ENCODE results near the gene CFAP20DC.
A peak's percentile ranks its signal among the peaks of the same experiment; 100 is the strongest.

The CFAP20DC gene

GRCh38 chr3:59017617-59017984 is 32.2 kb downstream of the CFAP20DC start:
- Histone ChIP-seq H3K23ac (ENCODE audit: low read depth, low read length, poor library complexity) (no peak overlapping the region), H3K4me2 (ENCODE audit: insufficient read depth, low read length, poor library complexity, severe bottlenecking) (no peak overlapping the region), H2BK120ac (ENCODE audit: low read depth, low read length) (no peak overlapping the region), H2AK5ac (ENCODE audit: low read depth, low read length) (no peak overlapping the region), H3K27ac (replicated peaks; ENCODE audit: low read length) (no peak overlapping the region), H3K9me3 (replicated peaks in 1 of 2; ENCODE audit: control insufficient read depth in 2 of 2, insufficient read depth in 1 of 2, low read depth in 1 of 2, low read length in 2 of 2) (peaks cover 0 to 2% of the 10 kb centered on the region in 2 donors), H4K8ac (ENCODE audit: low read depth, low read length) (no peak overlapping the region), H2BK12ac (ENCODE audit: low read length) (no peak overlapping the region), H2BK5ac (ENCODE audit: low read length) (no peak overlapping the region), H3K4me3 (ENCODE audit: low read length in 2 of 2) (no peak overlapping the region), H3K4ac (ENCODE audit: low read length) (no peak overlapping the region), H3K14ac (ENCODE audit: low read length) (no peak overlapping the region), H3K18ac (ENCODE audit: low read length) (no peak overlapping the region), H3K79me1 (ENCODE audit: low read depth, low read length) (no peaks in the 10 kb centered on the region), H3K9ac (ENCODE audit: low read depth, low read length, poor library complexity) (no peak overlapping the region), H3K4me1 (ENCODE audit: control insufficient read depth in 2 of 2, insufficient read depth in 1 of 2, low read depth in 1 of 2, low read length in 2 of 2) (peaks cover 0 to 4% of the 10 kb centered on the region in 2 donors), H2BK15ac (ENCODE audit: low read length) (no peak overlapping the region), H3K27me3 (ENCODE audit: control insufficient read depth in 3 of 3, insufficient read depth in 3 of 3, low read depth in 1 of 3, low read length in 3 of 3) (no peaks in the 10 kb centered on the region), H4K91ac (ENCODE audit: low read depth, low read length, poor library complexity) (no peak overlapping the region), H3K36me3 (replicated peaks in 1 of 2; ENCODE audit: control insufficient read depth in 2 of 2, insufficient read depth in 2 of 2, low read length in 2 of 2) (no peaks in the 10 kb centered on the region), H2AFZ (ENCODE audit: low read length) (no peak overlapping the region)
- WGBS, 2 donors (ENCODE audit: extremely low coverage in 2 of 2, insufficient read length in 2 of 2, insufficient replicate concordance in 1 of 2): no CpG with 5 or more reads among the region's 2 CpGs
- DNase-seq (ENCODE audit: low spot score): no peak

- H3K14ac ChIP-seq (ENCODE audit: low read length): no peak overlapping the region
- H3K9me3 ChIP-seq (replicated peaks in 1 of 2; ENCODE audit: control insufficient read depth in 2 of 2, insufficient read depth in 1 of 2, low read depth in 1 of 2, low read length in 2 of 2): peaks cover 0 to 2% of the 10 kb centered on the region in 2 donors
- no peak overlapping the region for H4K91ac ChIP-seq (ENCODE audit: low read depth, low read length, poor library complexity)
- no peak overlapping the region for H3K4me3 ChIP-seq (ENCODE audit: low read length in 2 of 2)
- no peak overlapping the region for H3K4me2 ChIP-seq (ENCODE audit: insufficient read depth, low read length, poor library complexity, severe bottlenecking)
- no peak overlapping the region for H3K27ac ChIP-seq (replicated peaks; ENCODE audit: low read length)
- peaks cover 0 to 4% of the 10 kb centered on the region in 2 donors for H3K4me1 ChIP-seq (ENCODE audit: control insufficient read depth in 2 of 2, insufficient read depth in 1 of 2, low read depth in 1 of 2, low read length in 2 of 2)
- no peaks in the 10 kb centered on the region for H3K36me3 ChIP-seq (replicated peaks in 1 of 2; ENCODE audit: control insufficient read depth in 2 of 2, insufficient read depth in 2 of 2, low read length in 2 of 2)
- no peaks in the 10 kb centered on the region for H3K79me1 ChIP-seq (ENCODE audit: low read depth, low read length)
- H2BK12ac ChIP-seq (ENCODE audit: low read length): no peak overlapping the region
- no peak overlapping the region for H2BK15ac ChIP-seq (ENCODE audit: low read length)
- H2AK5ac ChIP-seq (ENCODE audit: low read depth, low read length): no peak overlapping the region
- H3K27me3 ChIP-seq (ENCODE audit: control insufficient read depth in 3 of 3, insufficient read depth in 3 of 3, low read depth in 1 of 3, low read length in 3 of 3): no peaks in the 10 kb centered on the region
- H2AFZ ChIP-seq (ENCODE audit: low read length): no peak overlapping the region
- no peak overlapping the region for H4K8ac ChIP-seq (ENCODE audit: low read depth, low read length)
- H2BK5ac ChIP-seq (ENCODE audit: low read length): no peak overlapping the region
- no peak overlapping the region for H2BK120ac ChIP-seq (ENCODE audit: low read depth, low read length)
- DNase-seq (ENCODE audit: low spot score): no peak
- no peak overlapping the region for H3K9ac ChIP-seq (ENCODE audit: low read depth, low read length, poor library complexity)
- no peak overlapping the region for H3K18ac ChIP-seq (ENCODE audit: low read length)
- WGBS, 2 donors (ENCODE audit: extremely low coverage in 2 of 2, insufficient read length in 2 of 2, insufficient replicate concordance in 1 of 2): no CpG with 5 or more reads among the region's 5 CpGs
- no peak overlapping the region for H3K23ac ChIP-seq (ENCODE audit: low read depth, low read length, poor library complexity)
- no peak overlapping the region for H3K4ac ChIP-seq (ENCODE audit: low read length)
Measured at GRCh38 chr3:59016930-59017616, 32.8 kb downstream of the CFAP20DC start.

- Histone ChIP-seq H2BK12ac (ENCODE audit: low read length) (no peak overlapping the region), H3K4me2 (ENCODE audit: insufficient read depth, low read length, poor library complexity, severe bottlenecking) (no peak overlapping the region), H3K23ac (ENCODE audit: low read depth, low read length, poor library complexity) (no peak overlapping the region), H3K4me1 (ENCODE audit: control insufficient read depth in 2 of 2, insufficient read depth in 1 of 2, low read depth in 1 of 2, low read length in 2 of 2) (peaks cover 0 to 4% of the 10 kb centered on the region in 2 donors), H2AK5ac (ENCODE audit: low read depth, low read length) (no peak overlapping the region), H3K27ac (replicated peaks; ENCODE audit: low read length) (no peak overlapping the region), H3K4ac (ENCODE audit: low read length) (no peak overlapping the region), H2BK15ac (ENCODE audit: low read length) (no peak overlapping the region), H3K18ac (ENCODE audit: low read length) (no peak overlapping the region), H2AFZ (ENCODE audit: low read length) (no peak overlapping the region), H3K36me3 (replicated peaks in 1 of 2; ENCODE audit: control insufficient read depth in 2 of 2, insufficient read depth in 2 of 2, low read length in 2 of 2) (no peaks in the 10 kb centered on the region), H3K27me3 (ENCODE audit: control insufficient read depth in 3 of 3, insufficient read depth in 3 of 3, low read depth in 1 of 3, low read length in 3 of 3) (no peaks in the 10 kb centered on the region), H3K9me3 (replicated peaks in 1 of 2; ENCODE audit: control insufficient read depth in 2 of 2, insufficient read depth in 1 of 2, low read depth in 1 of 2, low read length in 2 of 2) (no peaks in the 10 kb centered on the region), H4K8ac (ENCODE audit: low read depth, low read length) (no peak overlapping the region), H3K9ac (ENCODE audit: low read depth, low read length, poor library complexity) (no peak overlapping the region), H3K4me3 (ENCODE audit: low read length in 2 of 2) (no peak overlapping the region), H3K14ac (ENCODE audit: low read length) (no peak overlapping the region), H2BK120ac (ENCODE audit: low read depth, low read length) (no peak overlapping the region), H3K79me1 (ENCODE audit: low read depth, low read length) (no peaks in the 10 kb centered on the region), H2BK5ac (ENCODE audit: low read length) (no peak overlapping the region), H4K91ac (ENCODE audit: low read depth, low read length, poor library complexity) (no peak overlapping the region)
- WGBS, 2 donors (ENCODE audit: extremely low coverage in 2 of 2, insufficient read length in 2 of 2, insufficient replicate concordance in 1 of 2): no CpG with 5 or more reads among the region's 1 CpG
- no peak for DNase-seq (ENCODE audit: low spot score)
Measured at GRCh38 chr3:59013611-59014010, 36.2 kb downstream of the CFAP20DC start.

- no CpG with 5 or more reads among the region's 7 CpGs for WGBS, 2 donors (ENCODE audit: extremely low coverage in 2 of 2, insufficient read length in 2 of 2, insufficient replicate concordance in 1 of 2)
- DNase-seq (ENCODE audit: low spot score): no peak
- no peak overlapping the region for H2BK15ac ChIP-seq (ENCODE audit: low read length)
Measured at GRCh38 chr3:59006634-59007517, 42.9 kb downstream of the CFAP20DC start.

More at GRCh38 chr3:59006634-59007517, 42.9 kb downstream of the CFAP20DC start:
- H3K27ac ChIP-seq (replicated peaks; ENCODE audit: low read length): no peak overlapping the region
- H3K18ac ChIP-seq (ENCODE audit: low read length): no peak overlapping the region
- H3K4me3 ChIP-seq (ENCODE audit: low read length in 2 of 2): no peak overlapping the region
- H3K9me3 ChIP-seq (replicated peaks in 1 of 2; ENCODE audit: control insufficient read depth in 2 of 2, insufficient read depth in 1 of 2, low read depth in 1 of 2, low read length in 2 of 2): peaks cover 0 to 2% of the 10 kb centered on the region in 2 donors
- no peak overlapping the region for H4K91ac ChIP-seq (ENCODE audit: low read depth, low read length, poor library complexity)
- peak overlapping the region; percentile 40 for H2AK5ac ChIP-seq (ENCODE audit: low read depth, low read length)
- no peak overlapping the region for H2BK120ac ChIP-seq (ENCODE audit: low read depth, low read length)
- no peak overlapping the region for H3K23ac ChIP-seq (ENCODE audit: low read depth, low read length, poor library complexity)
- no peak overlapping the region for H3K4ac ChIP-seq (ENCODE audit: low read length)
- H3K79me1 ChIP-seq (ENCODE audit: low read depth, low read length): no peaks in the 10 kb centered on the region
- no peak overlapping the region for H3K14ac ChIP-seq (ENCODE audit: low read length)
- H2AFZ ChIP-seq (ENCODE audit: low read length): peak overlapping the region; percentile 6
- H2BK12ac ChIP-seq (ENCODE audit: low read length): no peak overlapping the region
- H3K27me3 ChIP-seq (ENCODE audit: control insufficient read depth in 3 of 3, insufficient read depth in 3 of 3, low read depth in 1 of 3, low read length in 3 of 3): no peaks in the 10 kb centered on the region
- H3K4me2 ChIP-seq (ENCODE audit: insufficient read depth, low read length, poor library complexity, severe bottlenecking): no peak overlapping the region
- no peaks in the 10 kb centered on the region for H3K4me1 ChIP-seq (ENCODE audit: control insufficient read depth in 2 of 2, insufficient read depth in 1 of 2, low read depth in 1 of 2, low read length in 2 of 2)
- no peak overlapping the region for H2BK5ac ChIP-seq (ENCODE audit: low read length)
- H3K9ac ChIP-seq (ENCODE audit: low read depth, low read length, poor library complexity): no peak overlapping the region
- no peak overlapping the region for H4K8ac ChIP-seq (ENCODE audit: low read depth, low read length)
- H3K36me3 ChIP-seq (replicated peaks in 1 of 2; ENCODE audit: control insufficient read depth in 2 of 2, insufficient read depth in 2 of 2, low read length in 2 of 2): no peaks in the 10 kb centered on the region

Measured in neuronal stem cell (in vitro differentiated cells).